H9 (cell line): ENCODE data around the gene STARD3NL. TPM values are rescaled to one million over a fixed set of nuclear protein-coding genes. Genes with fewer than 3 reads are reported as not detected.

Experiments
- DNase-seq: peaks from one replicate; pipeline ENCODE4 v3.0.0-alpha.2; 2017
- H2AFZ ChIP-seq: one replicate; pipeline ENCODE4 v1.6.1; 2013; ENCODE audit warnings: mild to moderate bottlenecking, low read length, control low read depth, moderate library complexity
- H2AK5ac ChIP-seq: 2 replicates; pipeline ENCODE4 v1.6.1; 2013; ENCODE audit warnings: low read length, control low read depth, mixed read lengths; ENCODE audit not compliant: insufficient read length
- H2BK120ac ChIP-seq: one replicate; pipeline ENCODE4 v1.6.1; 2013; ENCODE audit warnings: low read depth, mild to moderate bottlenecking, low read length, control low read depth, inconsistent platforms; ENCODE audit not compliant: poor library complexity, severe bottlenecking
- H2BK12ac ChIP-seq: 2 replicates; pipeline ENCODE4 v1.6.1; 2013; ENCODE audit warnings: low read length, control low read depth, mixed read lengths, low read depth; ENCODE audit not compliant: insufficient read length
- H2BK15ac ChIP-seq: 2 replicates; pipeline ENCODE4 v1.6.1; 2013; ENCODE audit warnings: low read depth, low read length, control low read depth
- H2BK20ac ChIP-seq: one replicate; pipeline ENCODE4 v1.6.1; 2013; ENCODE audit warnings: low read depth, mild to moderate bottlenecking, low read length, control low read depth, inconsistent platforms; ENCODE audit not compliant: poor library complexity, severe bottlenecking
- H2BK5ac ChIP-seq: 2 replicates; pipeline ENCODE4 v1.6.1; 2013; ENCODE audit warnings: low read length, control low read depth, mixed read lengths; ENCODE audit not compliant: insufficient read length
- H3K14ac ChIP-seq: 2 replicates; pipeline ENCODE4 v1.6.1; 2013; ENCODE audit warnings: low read length, control low read depth; ENCODE audit not compliant: insufficient read depth
- H3K18ac ChIP-seq: 2 replicates; pipeline ENCODE4 v1.6.1; 2013; ENCODE audit warnings: low read depth, mild to moderate bottlenecking, mixed read lengths, low read length, control low read depth; ENCODE audit not compliant: insufficient read length
- H3K23ac ChIP-seq: 2 replicates; pipeline ENCODE4 v1.6.1; 2013; ENCODE audit warnings: low read length, control low read depth, mixed read lengths, low read depth; ENCODE audit not compliant: insufficient read length
- H3K23me2 ChIP-seq: 2 replicates; pipeline ENCODE4 v1.6.1; 2013; ENCODE audit warnings: low read depth, mild to moderate bottlenecking, mixed read lengths, low read length, control low read depth; ENCODE audit not compliant: insufficient read length, poor library complexity, severe bottlenecking
- H3K27ac ChIP-seq: 2 replicates; pipeline ENCODE4 v1.5.1; 2013; ENCODE audit warnings: low read length, control low read depth, mixed read lengths, low read depth; ENCODE audit not compliant: insufficient read length
- H3K27me3 ChIP-seq: 2 replicates; pipeline ENCODE4 v1.6.1; 2013; ENCODE audit warnings: low read length, control low read depth, inconsistent platforms; ENCODE audit not compliant: insufficient read depth
- H3K4ac ChIP-seq: 2 replicates; pipeline ENCODE4 v1.6.1; 2013; ENCODE audit warnings: low read depth, mild to moderate bottlenecking, control low read depth, inconsistent platforms, low read length, moderate library complexity
- H3K4me1 ChIP-seq: 2 replicates; pipeline ENCODE4 v1.6.1; 2013; ENCODE audit warnings: low read length, control low read depth, inconsistent platforms; ENCODE audit not compliant: insufficient read depth
- H3K4me2 ChIP-seq: 2 replicates; pipeline ENCODE4 v1.6.1; 2013; ENCODE audit warnings: low read length, control low read depth, mixed read lengths; ENCODE audit not compliant: insufficient read length, insufficient read depth
- H3K56ac ChIP-seq: 2 replicates; pipeline ENCODE4 v1.6.1; 2013; ENCODE audit warnings: low read depth, mild to moderate bottlenecking, mixed read lengths, low read length, control low read depth; ENCODE audit not compliant: insufficient read length
- H3K79me1 ChIP-seq: 2 replicates; pipeline ENCODE4 v1.6.1; 2013; ENCODE audit warnings: low read depth, mild to moderate bottlenecking, moderate library complexity, low read length, control low read depth, inconsistent platforms; ENCODE audit not compliant: insufficient read depth, poor library complexity, severe bottlenecking
- H3K79me2 ChIP-seq: 2 replicates; pipeline ENCODE4 v1.6.1; 2013; ENCODE audit warnings: low read length, control low read depth, inconsistent platforms; ENCODE audit not compliant: insufficient read depth
- H3K9ac ChIP-seq: 2 replicates; pipeline ENCODE4 v1.6.1; 2013; ENCODE audit warnings: low read length, control low read depth, mixed read lengths; ENCODE audit not compliant: insufficient read length; ENCODE audit errors: extremely low read depth
- H3K9me3 ChIP-seq: one replicate; pipeline ENCODE4 v1.6.1; 2013; ENCODE audit warnings: low read depth, low read length, inconsistent platforms; ENCODE audit not compliant: control insufficient read depth
- H3T11ph ChIP-seq: one replicate; pipeline ENCODE4 v1.6.1; 2013; ENCODE audit warnings: mild to moderate bottlenecking, low read length, control low read depth, inconsistent platforms
- H4K20me1 ChIP-seq: one replicate; pipeline ENCODE4 v1.6.1; 2013; ENCODE audit not compliant: control insufficient read depth, insufficient read length, insufficient read depth
- H4K5ac ChIP-seq: 2 replicates; pipeline ENCODE4 v1.6.1; 2013; ENCODE audit warnings: low read depth, mild to moderate bottlenecking, mixed read lengths, low read length, control low read depth; ENCODE audit not compliant: insufficient read length
- H4K8ac ChIP-seq: replicated peaks from 2 replicates; pipeline ENCODE4 v1.6.1; 2013; ENCODE audit warnings: low read length, control low read depth, mixed read lengths, low read depth; ENCODE audit not compliant: insufficient read length
- H4K91ac ChIP-seq: 2 replicates; pipeline ENCODE4 v1.6.1; 2013; ENCODE audit warnings: low read depth, mild to moderate bottlenecking, moderate library complexity, mixed read lengths, low read length, control low read depth; ENCODE audit not compliant: insufficient read length
- H3K27ac Mint-ChIP-seq, 3 experiments: 2 replicates in 2 of 3; 3 replicates in 1 of 3; pipeline ENCODE4 v1.8.0; 2020 to 2021; ENCODE audit warnings: mixed read lengths in 3 of 3, mild to moderate bottlenecking in 1 of 3, moderate library complexity in 1 of 3
- H3K27me3 Mint-ChIP-seq: 2 replicates; pipeline ENCODE4 v1.8.0; 2021; ENCODE audit warnings: low read depth, mild to moderate bottlenecking, moderate library complexity, mixed read lengths
- H3K36me3 Mint-ChIP-seq, 3 experiments: 2 replicates in 2 of 3; 3 replicates in 1 of 3; pipeline ENCODE4 v1.8.0; 2020 to 2021; ENCODE audit warnings: low read depth in 3 of 3, mixed read lengths in 3 of 3; ENCODE audit not compliant: insufficient read depth in 1 of 3
- H3K4me1 Mint-ChIP-seq, 2 experiments: 2 replicates each; pipeline ENCODE4 v1.8.0; 2020; ENCODE audit warnings: mixed read lengths in 2 of 2
- H3K4me3 Mint-ChIP-seq, 2 experiments: 2 replicates in 1 of 2; 3 replicates in 1 of 2; pipeline ENCODE4 v1.8.0; 2020 to 2021; ENCODE audit warnings: mild to moderate bottlenecking in 2 of 2, mixed read lengths in 2 of 2, moderate library complexity in 1 of 2
- H3K9me3 Mint-ChIP-seq, 2 experiments: 2 replicates in 1 of 2; 3 replicates in 1 of 2; pipeline ENCODE4 v1.8.0; 2020; ENCODE audit warnings: mild to moderate bottlenecking in 2 of 2, mixed read lengths in 2 of 2, moderate library complexity in 1 of 2
- WGBS: extraction: QIAGEN DNeasy Blood & Tissue Kit; methylation state at CpG from one replicate; pipeline ENCODE4 v1.1.7; 2013; ENCODE audit warnings: missing lambda C conversion rate, low lambda C conversion rate, mixed read lengths; ENCODE audit not compliant: insufficient read length; ENCODE audit errors: extremely low coverage; 5-methylcytosine and 5-hydroxymethylcytosine counted together
- total RNA-seq: library from RNA; stranded (reverse); gene quantifications from 2 replicates; pipeline ENCODE4 v1.2.1, GENCODE V29; 2021
- TF ChIP-seq, protein P1 (sequence below): fragments of 200-600 bp; sonication (generic); conservative IDR thresholded peaks from 3 replicates; pipeline ENCODE4 v1.8.0; 2021; ENCODE audit warnings: antibody characterized with exemption, mild to moderate bottlenecking

STARD3NL gene
- total RNA-seq, 1 experiment from 2014 or later = 36.5 TPM

DNA sequence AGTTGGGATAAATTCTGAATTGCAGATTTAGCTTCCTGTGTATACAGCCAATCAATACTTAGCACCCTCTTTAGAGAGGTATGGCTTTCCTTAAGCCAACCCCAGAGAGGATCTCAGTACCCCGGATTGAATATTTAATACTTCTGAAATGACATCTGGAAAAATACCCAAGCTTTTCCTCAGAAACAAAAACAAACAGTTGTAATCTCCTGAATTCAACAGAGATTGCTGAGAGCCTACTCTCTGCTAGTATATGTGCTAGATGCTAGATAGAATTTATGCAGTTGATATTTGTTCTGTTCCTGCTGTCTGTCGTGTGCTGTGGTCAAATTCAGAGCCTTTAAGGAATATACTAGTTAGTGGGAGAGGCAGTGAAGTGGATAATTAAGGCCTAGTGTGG lies 21.1 kb downstream of the STARD3NL start:
- Histone ChIP-seq H3K9me3 (no peaks in the 10 kb centered on the region), H2AK5ac (no peak overlapping the region), H3K79me1 (peaks cover 4% of the 10 kb centered on the region), H3K4ac (no peak overlapping the region), H3K18ac (no peak overlapping the region), H3K9ac (no peak overlapping the region), H3K4me2 (no peak overlapping the region), H3K79me2 (peaks cover 2% of the 10 kb centered on the region; the same call in 1 of the 2 replicates), H3K4me1 (peaks cover 9% of the 10 kb centered on the region; the same call in 1 of the 2 replicates), H2BK5ac (no peak overlapping the region), H3T11ph (no peak overlapping the region), H4K8ac (no peak overlapping the region), H2BK120ac (no peak overlapping the region), H2BK20ac (no peak overlapping the region), H3K56ac (no peak overlapping the region), H3K27ac (no peak overlapping the region), H3K23me2 (no peaks in the 10 kb centered on the region), H4K91ac (no peak overlapping the region), H2BK12ac (no peak overlapping the region), H3K14ac (no peak overlapping the region), H2AFZ (no peak overlapping the region), H3K27me3 (no peaks in the 10 kb centered on the region), H3K23ac (no peak overlapping the region), H4K5ac (no peak overlapping the region), H2BK15ac (no peak overlapping the region), H4K20me1 (no peaks in the 10 kb centered on the region)
- peaks cover 6 to 10% (median 9%) of the 10 kb centered on the region in 3 experiments for H3K36me3 Mint-ChIP-seq
- peaks cover 13 to 30% of the 10 kb centered on the region in 2 experiments for H3K4me1 Mint-ChIP-seq
- DNase-seq = no peak
- no CpG with 5 or more reads among the region's 2 CpGs for whole genome bisulfite sequencing
- TF ChIP-seq, protein P1, sequence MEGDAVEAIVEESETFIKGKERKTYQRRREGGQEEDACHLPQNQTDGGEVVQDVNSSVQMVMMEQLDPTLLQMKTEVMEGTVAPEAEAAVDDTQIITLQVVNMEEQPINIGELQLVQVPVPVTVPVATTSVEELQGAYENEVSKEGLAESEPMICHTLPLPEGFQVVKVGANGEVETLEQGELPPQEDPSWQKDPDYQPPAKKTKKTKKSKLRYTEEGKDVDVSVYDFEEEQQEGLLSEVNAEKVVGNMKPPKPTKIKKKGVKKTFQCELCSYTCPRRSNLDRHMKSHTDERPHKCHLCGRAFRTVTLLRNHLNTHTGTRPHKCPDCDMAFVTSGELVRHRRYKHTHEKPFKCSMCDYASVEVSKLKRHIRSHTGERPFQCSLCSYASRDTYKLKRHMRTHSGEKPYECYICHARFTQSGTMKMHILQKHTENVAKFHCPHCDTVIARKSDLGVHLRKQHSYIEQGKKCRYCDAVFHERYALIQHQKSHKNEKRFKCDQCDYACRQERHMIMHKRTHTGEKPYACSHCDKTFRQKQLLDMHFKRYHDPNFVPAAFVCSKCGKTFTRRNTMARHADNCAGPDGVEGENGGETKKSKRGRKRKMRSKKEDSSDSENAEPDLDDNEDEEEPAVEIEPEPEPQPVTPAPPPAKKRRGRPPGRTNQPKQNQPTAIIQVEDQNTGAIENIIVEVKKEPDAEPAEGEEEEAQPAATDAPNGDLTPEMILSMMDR = no peak
- no peaks in the 10 kb centered on the region for H3K27me3 Mint-ChIP-seq
- H3K9me3 Mint-ChIP-seq = no peaks in the 10 kb centered on the region; a peak in 1 of 5 replicates
- no peak overlapping the region for H3K4me3 Mint-ChIP-seq
- H3K27ac Mint-ChIP-seq = 0 out of 7 replicates have a peak overlapping the region, but pooled peaks of 1 of the 3 experiments have one; percentile 10
